Measurements from ENCODE around the gene PRKCD.

PRKCD gene

GRCh38 chr3:53162672-53163443 lies 1.8 kb downstream of the PRKCD start:
- H2AFZ ChIP-seq, result no peak overlapping the region
- H3K4me2 ChIP-seq (ENCODE audit: low read length), result no peak overlapping the region
- no peak overlapping the region for H3K9ac ChIP-seq
- no peak overlapping the region for H3K4me3 ChIP-seq (ENCODE audit: low read depth, low read length)
- no peaks in the 10 kb centered on the region for H3K9me3 ChIP-seq (ENCODE audit: control insufficient read depth, low read length)
- peaks cover 28% of the 10 kb centered on the region for H3K4me1 ChIP-seq
- peak overlapping the region; percentile 47 for H3K27ac ChIP-seq
- peaks cover under 1% of the 10 kb centered on the region for H3K79me2 ChIP-seq
- no peak for TF ChIP-seq CTCF (IDR thresholded peaks at IDR 0.05)
- no peaks in the 10 kb centered on the region for H3K36me3 ChIP-seq (ENCODE audit: control insufficient read depth, insufficient read depth, low read length)
- H3K27me3 ChIP-seq (ENCODE audit: control insufficient read depth, insufficient read depth, low read length), result no peaks in the 10 kb centered on the region

- Histone ChIP-seq H3K27me3 (ENCODE audit: control insufficient read depth, insufficient read depth, low read length) (no peaks in the 10 kb centered on the region), H3K27ac (peak overlapping the region; percentile 37), H3K9me3 (ENCODE audit: control insufficient read depth, low read length) (no peaks in the 10 kb centered on the region), H3K9ac (no peak overlapping the region), H2AFZ (no peak overlapping the region), H3K4me1 (peaks cover 26% of the 10 kb centered on the region), H3K4me2 (ENCODE audit: low read length) (no peak overlapping the region), H3K79me2 (peaks cover 6% of the 10 kb centered on the region), H3K4me3 (ENCODE audit: low read depth, low read length) (no peak overlapping the region), H3K36me3 (ENCODE audit: control insufficient read depth, insufficient read depth, low read length) (no peaks in the 10 kb centered on the region)
- TF ChIP-seq CTCF (IDR thresholded peaks at IDR 0.05), result no peak
Measured at GRCh38 chr3:53163444-53164387, 2.7 kb downstream of the PRKCD start.

DNA sequence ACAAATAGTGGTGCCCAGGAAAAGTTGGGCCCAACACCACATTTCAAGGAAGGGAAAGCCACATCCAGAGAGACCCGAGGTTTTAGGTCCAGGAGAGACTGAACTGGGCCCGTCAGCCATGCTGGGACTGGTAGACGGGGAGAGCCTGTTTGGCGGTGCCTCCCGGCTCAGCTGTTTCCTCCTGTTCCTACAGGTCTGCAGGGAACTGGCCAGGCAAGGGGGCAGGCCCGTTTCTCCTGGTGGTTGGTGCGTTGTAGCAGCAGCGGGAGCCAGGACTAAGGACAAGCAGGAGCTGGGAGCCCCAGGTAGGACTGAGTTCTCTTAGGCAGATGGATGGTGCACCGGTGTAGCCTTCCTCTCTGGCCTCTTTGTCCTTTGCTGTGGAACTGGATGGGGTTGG lies 3.9 kb downstream of the PRKCD start:
- H3K4me3 ChIP-seq (ENCODE audit: low read depth, low read length), result no peak overlapping the region
- no peaks in the 10 kb centered on the region for H3K36me3 ChIP-seq (ENCODE audit: control insufficient read depth, insufficient read depth, low read length)
- H3K27me3 ChIP-seq (ENCODE audit: control insufficient read depth, insufficient read depth, low read length), result no peaks in the 10 kb centered on the region
- no peak overlapping the region for H3K9ac ChIP-seq
- H3K27ac ChIP-seq, result no peak overlapping the region
- H3K9me3 ChIP-seq (ENCODE audit: control insufficient read depth, low read length), result no peaks in the 10 kb centered on the region
- no peak overlapping the region for H2AFZ ChIP-seq
- H3K79me2 ChIP-seq, result peaks cover 6% of the 10 kb centered on the region
- peaks cover 14% of the 10 kb centered on the region for H3K4me1 ChIP-seq
- no peak overlapping the region for H3K4me2 ChIP-seq (ENCODE audit: low read length)
- TF ChIP-seq CTCF (IDR thresholded peaks at IDR 0.05), result no peak

DNA sequence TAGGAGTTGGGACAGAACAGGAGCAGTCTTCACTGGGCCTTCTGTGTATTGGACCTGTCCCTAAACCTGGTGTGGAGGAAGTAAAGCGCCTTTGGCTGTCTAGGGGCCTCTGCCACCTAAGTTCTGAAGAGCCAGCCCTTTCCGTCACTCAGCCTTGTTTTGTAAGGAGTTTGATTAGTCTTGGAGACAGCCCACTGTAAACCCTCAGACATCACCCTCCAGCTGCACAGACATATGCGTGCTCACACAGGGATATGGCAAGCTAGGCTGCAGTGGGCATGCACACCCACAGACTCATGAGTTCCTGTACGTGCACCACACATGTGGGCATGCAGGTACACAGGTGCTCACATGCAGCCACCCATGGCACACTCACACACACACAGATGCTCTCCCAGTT lies 5.2 kb downstream of the PRKCD start:
- Histone ChIP-seq H2AFZ (no peak overlapping the region), H3K4me3 (ENCODE audit: low read depth, low read length) (no peak overlapping the region), H3K27me3 (ENCODE audit: control insufficient read depth, insufficient read depth, low read length) (no peaks in the 10 kb centered on the region), H3K36me3 (ENCODE audit: control insufficient read depth, insufficient read depth, low read length) (no peaks in the 10 kb centered on the region), H3K4me1 (peaks cover 10% of the 10 kb centered on the region), H3K9ac (no peak overlapping the region), H3K79me2 (peaks cover 6% of the 10 kb centered on the region), H3K27ac (no peak overlapping the region), H3K9me3 (ENCODE audit: control insufficient read depth, low read length) (no peaks in the 10 kb centered on the region), H3K4me2 (ENCODE audit: low read length) (no peak overlapping the region)
- no peak for TF ChIP-seq CTCF (IDR thresholded peaks at IDR 0.05)

All from parathyroid adenoma (tissue), 2 donors.